ENCODE results near the gene SCAMP4.

The SCAMP4 gene

DNA sequence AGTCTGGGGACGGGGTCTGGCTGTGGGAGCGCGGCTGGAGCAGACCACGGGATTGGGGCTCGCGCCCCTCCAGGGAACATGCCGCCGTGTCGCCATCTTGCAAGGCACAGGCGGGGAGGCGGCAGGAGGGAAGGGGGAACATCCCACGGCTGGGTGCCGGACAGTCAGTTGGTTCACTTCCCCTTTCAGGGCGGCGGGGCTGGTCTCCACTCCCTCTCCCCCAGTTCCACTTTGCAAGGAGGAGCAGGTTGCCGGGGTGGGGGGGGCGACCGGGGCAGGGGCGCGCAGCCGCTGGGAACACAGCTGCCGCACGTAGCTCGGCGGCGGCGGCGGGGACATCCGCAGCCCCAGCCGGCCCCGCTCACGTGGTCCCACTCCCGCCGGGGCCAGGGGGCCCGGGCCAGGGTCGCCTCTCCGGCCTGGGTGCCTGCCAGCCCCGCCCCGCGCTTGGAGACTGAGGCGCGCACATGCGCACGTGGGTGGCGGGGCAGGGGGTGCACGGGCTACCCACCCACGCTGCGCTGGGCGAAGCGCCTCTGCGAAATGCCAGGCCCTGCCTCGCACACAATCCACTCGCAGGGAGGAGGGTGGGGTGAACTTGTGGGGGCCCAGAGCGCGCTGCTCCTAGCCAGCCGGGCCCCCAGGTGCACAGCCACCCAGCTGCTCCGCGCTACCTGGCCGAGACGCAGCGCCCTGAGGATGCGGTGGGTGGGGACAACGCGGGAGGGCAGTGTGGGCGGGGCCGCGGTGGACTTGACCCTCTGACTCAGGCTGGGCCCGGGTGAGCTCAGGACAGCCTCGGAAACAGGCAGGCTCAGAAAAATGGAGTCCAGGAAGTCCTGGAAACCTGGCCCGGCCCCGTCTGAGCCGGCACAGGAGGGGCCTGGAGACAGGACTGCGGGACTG lies 48.2 kb upstream of the SCAMP4 start:
- peaks cover 21% of the 10 kb centered on the region for H3K79me1 ChIP-seq (ENCODE audit: low read depth, low read length)
- no peaks in the 10 kb centered on the region for H3K36me3 ChIP-seq (replicated peaks in 1 of 2; ENCODE audit: control insufficient read depth in 2 of 2, insufficient read depth in 2 of 2, low read length in 2 of 2)
- H2BK5ac ChIP-seq (ENCODE audit: low read length), result peak overlapping the region; percentile 39
- no CpG with 5 or more reads among the region's 73 CpGs for WGBS, 2 donors (ENCODE audit: extremely low coverage in 2 of 2, insufficient read length in 2 of 2, insufficient replicate concordance in 1 of 2)
- peaks cover 7 to 57% (median 15%) of the 10 kb centered on the region in 3 experiments for H3K27me3 ChIP-seq (ENCODE audit: control insufficient read depth in 3 of 3, insufficient read depth in 3 of 3, low read depth in 1 of 3, low read length in 3 of 3)
- H2BK12ac ChIP-seq (ENCODE audit: low read length), result peak overlapping the region; percentile 46
- H2BK120ac ChIP-seq (ENCODE audit: low read depth, low read length), result no peak overlapping the region
- no peak overlapping the region for H4K91ac ChIP-seq (ENCODE audit: low read depth, low read length, poor library complexity)
- no peak overlapping the region for H3K27ac ChIP-seq (replicated peaks; ENCODE audit: low read length)
- peak overlapping the region; percentile 26 for H2BK15ac ChIP-seq (ENCODE audit: low read length)
- no peaks in the 10 kb centered on the region for H3K9me3 ChIP-seq (replicated peaks in 1 of 2; ENCODE audit: control insufficient read depth in 2 of 2, insufficient read depth in 1 of 2, low read depth in 1 of 2, low read length in 2 of 2)
- no peak overlapping the region for H4K8ac ChIP-seq (ENCODE audit: low read depth, low read length)
- H2AK5ac ChIP-seq (ENCODE audit: low read depth, low read length), result peak overlapping the region; percentile 96
- peak overlapping the region; percentile 77 for H3K9ac ChIP-seq (ENCODE audit: low read depth, low read length, poor library complexity)
- no peak overlapping the region for H2AFZ ChIP-seq (ENCODE audit: low read length)
- peak overlapping the region; percentile 87 for H3K18ac ChIP-seq (ENCODE audit: low read length)
- peak overlapping the region in 1 of 2 donors; percentile 56 for H3K4me3 ChIP-seq (ENCODE audit: low read length in 2 of 2)
- H3K23ac ChIP-seq (ENCODE audit: low read depth, low read length, poor library complexity), result peak overlapping the region; percentile 55
- H3K4ac ChIP-seq (ENCODE audit: low read length), result peak overlapping the region; percentile 53
- peak overlapping the region; percentile 73 for H3K4me2 ChIP-seq (ENCODE audit: insufficient read depth, low read length, poor library complexity, severe bottlenecking)
- peaks cover 52 to 55% of the 10 kb centered on the region in 2 donors for H3K4me1 ChIP-seq (ENCODE audit: control insufficient read depth in 2 of 2, insufficient read depth in 1 of 2, low read depth in 1 of 2, low read length in 2 of 2)
- no peak overlapping the region for H3K14ac ChIP-seq (ENCODE audit: low read length)
- no peak for DNase-seq (ENCODE audit: low spot score)

DNA sequence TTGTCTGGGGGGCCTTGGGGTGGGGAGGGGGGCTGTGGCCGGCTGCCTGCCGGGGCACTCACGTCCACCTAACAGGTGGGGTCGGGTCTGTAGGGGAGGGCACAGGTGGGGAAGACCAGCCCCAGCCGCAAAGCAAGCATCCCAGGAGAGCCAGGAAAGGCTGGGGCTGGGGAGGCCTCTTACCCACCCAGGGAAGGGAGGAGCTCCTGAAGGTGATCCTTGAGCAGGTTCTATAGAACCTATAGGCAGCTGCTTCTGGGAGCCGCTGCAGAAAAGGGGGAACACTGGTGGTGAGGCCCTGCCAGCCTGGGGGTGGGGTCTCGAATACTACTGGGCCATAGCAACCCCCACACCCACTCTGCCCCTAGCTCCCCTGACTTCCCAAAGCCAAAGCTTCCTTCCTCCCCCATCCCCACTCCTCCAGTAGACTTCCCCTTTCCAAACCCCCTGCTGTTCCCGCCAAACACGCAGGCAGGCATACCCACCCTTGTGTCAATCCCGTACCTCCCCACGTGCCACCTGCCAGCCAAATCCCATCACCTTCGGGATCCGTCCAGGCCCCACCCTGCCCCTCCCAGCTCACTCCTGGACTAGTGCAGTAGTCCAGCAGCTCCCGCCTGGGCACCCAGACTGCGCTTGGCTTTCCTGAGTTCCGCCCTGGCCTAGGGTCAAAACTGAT lies 47.4 kb upstream of the SCAMP4 start:
- Histone ChIP-seq H3K9ac (ENCODE audit: low read depth, low read length, poor library complexity) (no peak overlapping the region), H3K18ac (ENCODE audit: low read length) (peak overlapping the region; percentile 85), H3K4me1 (ENCODE audit: control insufficient read depth in 2 of 2, insufficient read depth in 1 of 2, low read depth in 1 of 2, low read length in 2 of 2) (peaks cover 55 to 62% of the 10 kb centered on the region in 2 donors), H2AFZ (ENCODE audit: low read length) (no peak overlapping the region), H2BK12ac (ENCODE audit: low read length) (no peak overlapping the region), H4K8ac (ENCODE audit: low read depth, low read length) (no peak overlapping the region), H3K27ac (replicated peaks; ENCODE audit: low read length) (no peak overlapping the region), H4K91ac (ENCODE audit: low read depth, low read length, poor library complexity) (no peak overlapping the region), H3K14ac (ENCODE audit: low read length) (no peak overlapping the region), H2BK15ac (ENCODE audit: low read length) (peak overlapping the region; percentile 27), H3K9me3 (replicated peaks in 1 of 2; ENCODE audit: control insufficient read depth in 2 of 2, insufficient read depth in 1 of 2, low read depth in 1 of 2, low read length in 2 of 2) (no peaks in the 10 kb centered on the region), H3K36me3 (replicated peaks in 1 of 2; ENCODE audit: control insufficient read depth in 2 of 2, insufficient read depth in 2 of 2, low read length in 2 of 2) (no peaks in the 10 kb centered on the region), H2AK5ac (ENCODE audit: low read depth, low read length) (peak overlapping the region; percentile 12), H3K4me2 (ENCODE audit: insufficient read depth, low read length, poor library complexity, severe bottlenecking) (no peak overlapping the region), H3K23ac (ENCODE audit: low read depth, low read length, poor library complexity) (no peak overlapping the region), H3K27me3 (ENCODE audit: control insufficient read depth in 3 of 3, insufficient read depth in 3 of 3, low read depth in 1 of 3, low read length in 3 of 3) (peaks cover 7 to 64% (median 22%) of the 10 kb centered on the region in 3 experiments), H3K4ac (ENCODE audit: low read length) (no peak overlapping the region), H3K4me3 (ENCODE audit: low read length in 2 of 2) (no peak overlapping the region), H2BK5ac (ENCODE audit: low read length) (peak overlapping the region; percentile 39), H3K79me1 (ENCODE audit: low read depth, low read length) (peaks cover 21% of the 10 kb centered on the region), H2BK120ac (ENCODE audit: low read depth, low read length) (no peak overlapping the region)
- no peak for DNase-seq (ENCODE audit: low spot score)
- no CpG with 5 or more reads among the region's 16 CpGs for WGBS, 2 donors (ENCODE audit: extremely low coverage in 2 of 2, insufficient read length in 2 of 2, insufficient replicate concordance in 1 of 2)

DNA sequence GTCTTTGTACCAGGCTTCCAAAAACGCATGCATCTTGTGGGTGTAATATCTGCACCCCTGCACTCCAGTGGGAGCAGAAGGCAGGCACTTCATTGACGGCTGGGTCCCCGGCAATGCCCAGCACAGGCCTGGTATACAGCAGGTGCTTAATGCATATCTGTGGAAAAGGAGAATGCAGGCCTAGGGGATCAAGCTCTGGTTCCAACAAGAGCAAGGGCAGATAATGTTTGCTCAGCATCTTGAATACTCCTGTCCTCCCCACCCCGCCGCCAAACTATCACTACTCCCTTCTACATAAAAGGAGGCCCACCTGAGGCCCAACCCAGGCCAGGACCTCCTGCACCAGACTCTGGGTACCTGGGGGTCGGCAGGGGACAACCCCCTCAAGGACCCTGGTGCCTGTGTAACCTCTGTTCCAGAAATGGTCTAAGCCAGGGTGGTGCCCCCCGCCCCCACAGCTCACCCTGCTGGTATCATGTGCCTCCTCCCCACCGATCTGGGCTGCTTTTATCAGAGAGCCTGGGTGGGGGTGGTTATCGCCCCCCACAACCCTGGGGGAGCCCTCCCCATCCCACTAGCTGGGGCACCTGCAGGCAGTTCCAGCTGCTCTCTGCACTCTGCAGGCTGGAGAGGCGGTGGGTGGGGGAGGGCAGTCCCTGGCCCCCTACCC lies 46.7 kb upstream of the SCAMP4 start:
- Histone ChIP-seq H2BK5ac (ENCODE audit: low read length) (no peak overlapping the region), H4K91ac (ENCODE audit: low read depth, low read length, poor library complexity) (no peak overlapping the region), H2BK12ac (ENCODE audit: low read length) (no peak overlapping the region), H3K9me3 (replicated peaks in 1 of 2; ENCODE audit: control insufficient read depth in 2 of 2, insufficient read depth in 1 of 2, low read depth in 1 of 2, low read length in 2 of 2) (no peaks in the 10 kb centered on the region), H3K79me1 (ENCODE audit: low read depth, low read length) (peaks cover 21% of the 10 kb centered on the region), H3K36me3 (replicated peaks in 1 of 2; ENCODE audit: control insufficient read depth in 2 of 2, insufficient read depth in 2 of 2, low read length in 2 of 2) (no peaks in the 10 kb centered on the region), H3K23ac (ENCODE audit: low read depth, low read length, poor library complexity) (no peak overlapping the region), H3K27ac (replicated peaks; ENCODE audit: low read length) (no peak overlapping the region), H3K9ac (ENCODE audit: low read depth, low read length, poor library complexity) (no peak overlapping the region), H3K4me2 (ENCODE audit: insufficient read depth, low read length, poor library complexity, severe bottlenecking) (no peak overlapping the region), H2BK15ac (ENCODE audit: low read length) (peak overlapping the region; percentile 55), H2AFZ (ENCODE audit: low read length) (no peak overlapping the region), H4K8ac (ENCODE audit: low read depth, low read length) (peak overlapping the region; percentile 82), H3K18ac (ENCODE audit: low read length) (peak overlapping the region; percentile 81), H3K14ac (ENCODE audit: low read length) (no peak overlapping the region), H3K4ac (ENCODE audit: low read length) (no peak overlapping the region), H3K4me3 (ENCODE audit: low read length in 2 of 2) (no peak overlapping the region), H2BK120ac (ENCODE audit: low read depth, low read length) (no peak overlapping the region), H2AK5ac (ENCODE audit: low read depth, low read length) (peak overlapping the region; percentile 63), H3K27me3 (ENCODE audit: control insufficient read depth in 3 of 3, insufficient read depth in 3 of 3, low read depth in 1 of 3, low read length in 3 of 3) (peaks cover 7 to 66% (median 22%) of the 10 kb centered on the region in 3 experiments), H3K4me1 (ENCODE audit: control insufficient read depth in 2 of 2, insufficient read depth in 1 of 2, low read depth in 1 of 2, low read length in 2 of 2) (peaks cover 53 to 62% of the 10 kb centered on the region in 2 donors)
- no peak for DNase-seq (ENCODE audit: low spot score)
- whole genome bisulfite sequencing, 2 donors (ENCODE audit: extremely low coverage in 2 of 2, insufficient read length in 2 of 2, insufficient replicate concordance in 1 of 2), result no CpG with 5 or more reads among the region's 10 CpGs

Measured in neuronal stem cell (in vitro differentiated cells).